Neural crest cell (in vitro differentiated cells): ENCODE results near the gene TUB. TPM values are rescaled to one million over a fixed set of nuclear protein-coding genes. Genes with fewer than 3 reads are reported as not detected.

Experiments
- DNase-seq: peaks from one replicate; pipeline ENCODE4 v3.0.0; 2021; ENCODE audit warnings: low read depth, mixed read lengths, low spot score
- H3K27ac Mint-ChIP-seq: one replicate; pipeline ENCODE4 v1.8.0; 2021; ENCODE audit warnings: mild to moderate bottlenecking, mixed read lengths; ENCODE audit not compliant: unreplicated experiment
- H3K27me3 Mint-ChIP-seq: 2 replicates; pipeline ENCODE4 v1.8.0; 2021; ENCODE audit warnings: low read depth, mild to moderate bottlenecking, mixed read lengths
- H3K36me3 Mint-ChIP-seq: 2 replicates; pipeline ENCODE4 v1.8.0; 2021; ENCODE audit warnings: low read depth, mild to moderate bottlenecking, mixed read lengths
- H3K4me1 Mint-ChIP-seq: 2 replicates; pipeline ENCODE4 v1.8.0; 2021; ENCODE audit warnings: mixed read lengths
- H3K4me3 Mint-ChIP-seq: one replicate; pipeline ENCODE4 v1.8.0; 2021; ENCODE audit warnings: mild to moderate bottlenecking, mixed read lengths
- H3K9me3 Mint-ChIP-seq: 2 replicates; pipeline ENCODE4 v1.8.0; 2021; ENCODE audit warnings: mixed read lengths
- total RNA-seq: library from RNA; stranded (reverse); gene quantifications from 2 replicates; pipeline ENCODE4 v1.2.1, GENCODE V29; 2021
- TF ChIP-seq, protein P1 (sequence below): fragments of 200-600 bp; sonication (generic); conservative IDR thresholded peaks from 2 replicates; pipeline ENCODE4 v1.5.0; 2021; ENCODE audit warnings: antibody characterized with exemption, mild to moderate bottlenecking

The TUB gene
- total RNA-seq, 1 donor from 2014 or later = 23.7 TPM

GRCh38 chr11:8055091-8055835 is 25.7 kb upstream of the TUB start:
- no peak overlapping the region for H3K4me3 Mint-ChIP-seq
- H3K9me3 Mint-ChIP-seq = no peaks in the 10 kb centered on the region
- DNase-seq = no peak
- no peaks in the 10 kb centered on the region for H3K36me3 Mint-ChIP-seq
- H3K4me1 Mint-ChIP-seq = peaks cover 6% of the 10 kb centered on the region
- TF ChIP-seq, protein P1, sequence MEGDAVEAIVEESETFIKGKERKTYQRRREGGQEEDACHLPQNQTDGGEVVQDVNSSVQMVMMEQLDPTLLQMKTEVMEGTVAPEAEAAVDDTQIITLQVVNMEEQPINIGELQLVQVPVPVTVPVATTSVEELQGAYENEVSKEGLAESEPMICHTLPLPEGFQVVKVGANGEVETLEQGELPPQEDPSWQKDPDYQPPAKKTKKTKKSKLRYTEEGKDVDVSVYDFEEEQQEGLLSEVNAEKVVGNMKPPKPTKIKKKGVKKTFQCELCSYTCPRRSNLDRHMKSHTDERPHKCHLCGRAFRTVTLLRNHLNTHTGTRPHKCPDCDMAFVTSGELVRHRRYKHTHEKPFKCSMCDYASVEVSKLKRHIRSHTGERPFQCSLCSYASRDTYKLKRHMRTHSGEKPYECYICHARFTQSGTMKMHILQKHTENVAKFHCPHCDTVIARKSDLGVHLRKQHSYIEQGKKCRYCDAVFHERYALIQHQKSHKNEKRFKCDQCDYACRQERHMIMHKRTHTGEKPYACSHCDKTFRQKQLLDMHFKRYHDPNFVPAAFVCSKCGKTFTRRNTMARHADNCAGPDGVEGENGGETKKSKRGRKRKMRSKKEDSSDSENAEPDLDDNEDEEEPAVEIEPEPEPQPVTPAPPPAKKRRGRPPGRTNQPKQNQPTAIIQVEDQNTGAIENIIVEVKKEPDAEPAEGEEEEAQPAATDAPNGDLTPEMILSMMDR = peak; percentile 25
- H3K27me3 Mint-ChIP-seq = peaks cover 17% of the 10 kb centered on the region
- peak overlapping the region; percentile 31 for H3K27ac Mint-ChIP-seq

- Mint-ChIP-seq H3K4me1 (peaks cover 6% of the 10 kb centered on the region), H3K36me3 (no peaks in the 10 kb centered on the region), H3K9me3 (no peaks in the 10 kb centered on the region), H3K27ac (no peak overlapping the region), H3K4me3 (no peak overlapping the region), H3K27me3 (peaks cover 11% of the 10 kb centered on the region)
- TF ChIP-seq, protein P1 = no peak
- DNase-seq = no peak
These were observed 25.0 kb upstream of the TUB start for GRCh38 chr11:8055836-8056526.

GRCh38 chr11:8056810-8057463 is 24.1 kb upstream of the TUB start:
- no peak for DNase-seq
- Mint-ChIP-seq H3K27ac (no peak overlapping the region), H3K4me1 (peaks cover 6% of the 10 kb centered on the region)

GRCh38 chr11:8058216-8058615 is 22.8 kb upstream of the TUB start:
- peaks cover 6% of the 10 kb centered on the region for H3K4me1 Mint-ChIP-seq

More at GRCh38 chr11:8056810-8057463, 24.1 kb upstream of the TUB start:
- Mint-ChIP-seq H3K4me3 (no peak overlapping the region), H3K27me3 (peaks cover 2% of the 10 kb centered on the region), H3K36me3 (no peaks in the 10 kb centered on the region), H3K9me3 (no peaks in the 10 kb centered on the region)
- TF ChIP-seq, protein P1 = no peak

GRCh38 chr11:8059030-8059429 is 22.0 kb upstream of the TUB start:
- DNase-seq = no peak
- H3K4me3 Mint-ChIP-seq = no peak overlapping the region
- H3K4me1 Mint-ChIP-seq = peaks cover 6% of the 10 kb centered on the region
- H3K27me3 Mint-ChIP-seq = no peaks in the 10 kb centered on the region
- no peaks in the 10 kb centered on the region for H3K9me3 Mint-ChIP-seq
- H3K27ac Mint-ChIP-seq = no peak overlapping the region
- no peaks in the 10 kb centered on the region for H3K36me3 Mint-ChIP-seq
- TF ChIP-seq, protein P1 = no peak

More at GRCh38 chr11:8058216-8058615, 22.8 kb upstream of the TUB start:
- no peak overlapping the region for H3K27ac Mint-ChIP-seq
- no peak for DNase-seq
- H3K9me3 Mint-ChIP-seq = no peaks in the 10 kb centered on the region
- H3K36me3 Mint-ChIP-seq = no peaks in the 10 kb centered on the region
- H3K4me3 Mint-ChIP-seq = no peak overlapping the region
- H3K27me3 Mint-ChIP-seq = no peaks in the 10 kb centered on the region
- TF ChIP-seq, protein P1 = no peak
